ENCODE data around the gene P3R3URF.

DNA sequence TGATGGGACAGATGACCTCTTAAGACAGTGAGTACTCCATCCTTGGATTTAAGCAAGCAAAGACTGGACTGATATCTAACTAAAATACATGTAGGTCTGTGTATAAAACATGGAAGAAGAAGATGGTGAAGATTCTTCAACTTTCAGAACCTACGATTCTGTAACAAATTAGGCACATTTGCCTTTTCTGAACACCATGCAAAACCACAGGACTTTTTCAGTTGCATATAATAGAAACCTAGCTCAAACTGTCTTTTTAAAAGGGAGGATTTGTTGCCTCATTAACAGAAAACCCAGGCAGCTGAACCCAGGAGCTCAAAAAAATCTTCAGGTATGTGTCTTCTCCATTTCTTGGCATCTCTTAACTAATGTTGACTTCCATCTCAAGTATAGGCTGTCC, 16.1 kb downstream of the P3R3URF start:
- TF ChIP-seq ZNF274 (IDR thresholded peaks at IDR 0.05; ENCODE audit: low read depth, low read length) (no peak), YY1 (IDR thresholded peaks at IDR 0.05; ENCODE audit: insufficient read depth, insufficient read length) (no peak)
